Pancreas (tissue), 10 donors: ENCODE results near the gene ANKRD33B. TPM values are rescaled to one million over a fixed set of nuclear protein-coding genes. Genes with fewer than 3 reads are reported as not detected.

Experiments
- ATAC-seq, 4 donors: fragments of 200-7000 bp; cut with Tn5 transposase; one replicate each; pipeline versions ENCODE4 v1.8.0 to v1.9.1; 2020; ENCODE audit warnings: mild to moderate bottlenecking in 4 of 4, moderate library complexity in 4 of 4
- DNase-seq, 6 donors: peaks; one replicate each; pipeline ENCODE4 v3.0.0-alpha.2; 2020
- FAIRE-seq: peaks from 2 replicates; lab custom pipeline; 2012; peaks lifted over from hg19 to GRCh38; lab: Jason Lieb, UNC
- H3K27ac ChIP-seq, 4 donors: fragments of 200-600 bp; sonication (generic); 1 replicate in 3 of 4; 2 replicates in 1 of 4; pipeline versions ENCODE4 v1.5.0 to v1.8.0; 2020
- H3K27me3 ChIP-seq, 4 donors: fragments of 200-600 bp; one replicate each; pipeline ENCODE4 v1.8.0; 2021
- H3K36me3 ChIP-seq, 3 donors: fragments of 200-600 bp; sonication (generic) in 1 of 3; one replicate each; pipeline versions ENCODE4 v1.5.0 to v1.8.0; 2020 to 2021
- H3K4me1 ChIP-seq, 3 donors: fragments of 200-600 bp; one replicate each; pipeline ENCODE4 v1.8.0; 2021
- H3K4me3 ChIP-seq, 4 donors: fragments of 200-600 bp; sonication (generic) in 2 of 4; one replicate each; pipeline versions ENCODE4 v1.5.0 to v1.8.0; 2020 to 2021
- H3K9me3 ChIP-seq, 4 donors: fragments of 200-600 bp; one replicate each; pipeline ENCODE4 v1.8.0; 2021
- CTCF ChIP-seq, 4 donors: fragments of 200-600 bp; sonication (generic) in 3 of 4; IDR thresholded peaks; one replicate each; pipeline versions ENCODE4 v1.5.0 to v1.8.0; 2021; ENCODE audit warnings: antibody characterized with exemption in 4 of 4
- WGBS, 2 donors: extraction: QIAGEN DNeasy Blood & Tissue Kit; methylation state at CpG; one replicate each; pipeline ENCODE4 v1.1.7; 2013; 5-methylcytosine and 5-hydroxymethylcytosine counted together
- intact Hi-C, 3 donors: fragments of 100-400 bp; cut with DNase I; formaldehyde crosslinking; loops; one replicate each; pipeline versions ENCODE4 v1.11.1 to v1.14.2; 2022
- polyA plus RNA-seq, 2 donors: library from polyadenylated mRNA; stranded (reverse); fragments of 200-250 nt; gene quantifications; one replicate each; pipeline ENCODE4 v1.2.3, GENCODE V29; 2013
- total RNA-seq, 6 donors: library from RNA; stranded (reverse); fragmentation: NEBNext Ultra II Directional in 4 of 6; extraction: Animal tissue kit (Norgen Biotek cat#: 25700) in 4 of 6; gene quantifications; one replicate each; pipeline versions ENCODE4 v1.2.1 to v1.2.4, GENCODE V29; 2021 to 2023
- donor health status: healthy with polysubstance abuse.
- donor health status: DM: no; HTN: no; CAD: no; lungs with moderate emphysema.
- donor health status: DM: no; HTN: no; CAD: no.
- donor health status: control.
- donor health status: control.
- donor health status: Bipolar disorder and iron deficiency.
- donor health status: DM: yes; HTN: yes; CAD: no.
- donor health status: DM: no; HTN: no; CAD: no.
- donor health status: DM: no; HTN: no; CAD: no.
- donor health status: DM: yes; HTN: yes; CAD: no.

ANKRD33B gene
- total and polyA plus RNA-seq, 8 donors = 0.57 to 2.7 (median 1.1) TPM

GRCh38 chr5:10532421-10532820 lies 31.4 kb upstream of the ANKRD33B start:
- intact Hi-C loops = no loop called here
- no peak for FAIRE-seq
- no peak for DNase-seq
- H3K36me3 ChIP-seq = no peaks in the 10 kb centered on the region
- no peak overlapping the region for H3K4me3 ChIP-seq
- no peak for ATAC-seq
- H3K9me3 ChIP-seq = no peaks in the 10 kb centered on the region
- WGBS, 2 donors = 79 to 80% methylated on average over 3 of the region's 3 CpGs
- no peak for TF ChIP-seq CTCF (IDR thresholded peaks at IDR 0.05)
- H3K4me1 ChIP-seq = peaks cover 0 to 9% (median 0%) of the 10 kb centered on the region in 3 donors
- H3K27me3 ChIP-seq = no peaks in the 10 kb centered on the region
- no peak overlapping the region for H3K27ac ChIP-seq

- no peaks in the 10 kb centered on the region for H3K36me3 ChIP-seq
- intact Hi-C loops = no loop called here
- H3K9me3 ChIP-seq = no peaks in the 10 kb centered on the region
- no peak overlapping the region for H3K4me3 ChIP-seq
- no peak for TF ChIP-seq CTCF (IDR thresholded peaks at IDR 0.05)
- DNase-seq (no peak), FAIRE-seq (no peak), ATAC-seq (no peak)
- H3K27me3 ChIP-seq = no peaks in the 10 kb centered on the region
- peaks cover 0 to 9% (median 0%) of the 10 kb centered on the region in 3 donors for H3K4me1 ChIP-seq
- no peak overlapping the region for H3K27ac ChIP-seq
- 19 to 23% methylated on average over 17 of the region's 17 CpGs for WGBS, 2 donors
Measured at GRCh38 chr5:10533226-10533625, 30.6 kb upstream of the ANKRD33B start.

- DNase-seq (no peak), ATAC-seq (no peak), FAIRE-seq (no peak)
- H3K9me3 ChIP-seq = no peaks in the 10 kb centered on the region
- no peaks in the 10 kb centered on the region for H3K36me3 ChIP-seq
- WGBS, 2 donors = 64 to 68% methylated on average over 23 of the region's 23 CpGs
- no peak overlapping the region for H3K27ac ChIP-seq
- intact Hi-C loops = no loop called here
- TF ChIP-seq CTCF (IDR thresholded peaks at IDR 0.05) = no peak
- H3K4me3 ChIP-seq = no peak overlapping the region
- no peaks in the 10 kb centered on the region for H3K27me3 ChIP-seq
- peaks cover 0 to 9% (median 0%) of the 10 kb centered on the region in 3 donors for H3K4me1 ChIP-seq
Measured at GRCh38 chr5:10534561-10535530, 29.0 kb upstream of the ANKRD33B start.

- Histone ChIP-seq H3K27me3 (no peaks in the 10 kb centered on the region), H3K4me3 (no peak overlapping the region), H3K9me3 (no peaks in the 10 kb centered on the region), H3K27ac (no peak overlapping the region), H3K36me3 (no peaks in the 10 kb centered on the region), H3K4me1 (peaks cover 0 to 9% (median 0%) of the 10 kb centered on the region in 3 donors)
- TF ChIP-seq CTCF (IDR thresholded peaks at IDR 0.05) = no peak
- FAIRE-seq (no peak), DNase-seq (no peak), ATAC-seq (no peak)
- intact Hi-C loops = no loop called here
- 41 to 53% methylated on average over 3 of the region's 3 CpGs for WGBS, 2 donors
Measured at GRCh38 chr5:10536511-10536910, 27.4 kb upstream of the ANKRD33B start.
